HG03097 (cell line): ENCODE measurements around the gene RIMBP3B.
"Not testable (repeated sequence)": the region's sequence is repeated elsewhere in the genome, so short reads cannot be mapped to it uniquely, and the experiment has no call there.

Experiments
- ATAC-seq: cut with Tn5 transposase; IDR thresholded peaks from one replicate; pipeline ENCODE4 v1.9.1; 2021; ENCODE audit not compliant: unreplicated experiment, low FRiP score

Gene RIMBP3B

DNA sequence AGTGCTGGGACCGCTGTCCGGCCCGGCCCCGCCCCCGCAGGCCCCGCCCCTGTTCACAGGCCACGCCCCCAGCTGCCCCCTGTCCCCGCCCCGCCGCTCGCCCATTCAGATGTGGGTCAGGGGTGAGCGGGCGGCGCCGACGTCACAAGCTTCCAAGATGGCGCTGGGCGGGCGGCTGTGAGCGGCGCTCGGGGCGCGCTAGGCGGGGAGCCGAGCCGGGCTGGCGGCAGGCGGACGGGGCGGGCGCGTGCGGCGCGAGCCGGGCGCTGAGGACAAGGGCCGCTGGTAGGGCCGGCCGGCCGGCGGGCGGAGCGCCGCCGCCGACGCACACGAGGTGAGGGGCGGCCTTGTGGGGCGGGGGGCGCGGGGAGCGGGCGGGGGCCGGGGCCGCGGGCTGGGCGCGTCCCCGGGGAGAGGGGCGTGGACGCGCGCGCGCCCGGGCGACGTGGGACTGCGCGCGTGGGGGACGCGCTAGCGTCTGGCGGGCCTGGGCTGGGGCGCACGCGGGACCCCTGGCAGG lies 33.7 kb downstream of the RIMBP3B start, which contains the start of gene HIC2:
TSS of gene HIC2 (plus strand) at position 145 of the 520 bp plus-strand sequence. CDS start 25,461 bp downstream, outside the sequence.
- peak; percentile 66 for ATAC-seq

- peak; percentile 2 for ATAC-seq
Measured at GRCh38 chr22:21417853-21418252, 34.3 kb downstream of the RIMBP3B start.

- ATAC-seq = not testable (repeated sequence)
Measured at GRCh38 chr22:21418974-21419638, 35.6 kb downstream of the RIMBP3B start.

DNA sequence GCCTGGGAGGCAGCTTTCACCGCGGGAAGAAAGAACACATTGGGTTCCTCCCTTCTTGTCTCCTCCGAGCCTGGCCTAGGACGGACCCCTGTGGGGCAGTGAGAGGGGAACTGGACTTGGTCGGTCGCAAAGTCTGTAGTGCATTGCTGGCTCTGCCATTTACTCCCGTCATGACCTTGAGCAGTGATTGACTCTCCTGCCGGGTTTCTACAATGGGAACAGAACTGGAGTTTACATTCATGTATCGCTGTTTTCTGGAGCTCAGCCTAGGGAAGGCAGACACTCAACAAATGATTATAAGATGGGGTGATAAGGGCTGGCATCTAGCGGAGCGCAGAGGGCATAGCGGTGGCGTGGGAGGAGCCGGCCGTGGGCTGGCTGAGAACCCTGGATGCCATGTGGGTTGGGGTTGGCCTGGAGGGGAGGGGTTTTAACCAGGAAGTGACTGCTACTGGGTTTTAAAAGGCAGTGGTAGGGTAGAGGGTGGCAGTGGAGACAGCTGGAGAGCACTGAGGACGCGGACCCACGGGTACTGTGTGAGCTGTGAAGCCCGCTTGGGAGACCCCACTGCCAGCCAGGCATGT lies 36.7 kb downstream of the RIMBP3B start:
- ATAC-seq = not testable (repeated sequence)

DNA sequence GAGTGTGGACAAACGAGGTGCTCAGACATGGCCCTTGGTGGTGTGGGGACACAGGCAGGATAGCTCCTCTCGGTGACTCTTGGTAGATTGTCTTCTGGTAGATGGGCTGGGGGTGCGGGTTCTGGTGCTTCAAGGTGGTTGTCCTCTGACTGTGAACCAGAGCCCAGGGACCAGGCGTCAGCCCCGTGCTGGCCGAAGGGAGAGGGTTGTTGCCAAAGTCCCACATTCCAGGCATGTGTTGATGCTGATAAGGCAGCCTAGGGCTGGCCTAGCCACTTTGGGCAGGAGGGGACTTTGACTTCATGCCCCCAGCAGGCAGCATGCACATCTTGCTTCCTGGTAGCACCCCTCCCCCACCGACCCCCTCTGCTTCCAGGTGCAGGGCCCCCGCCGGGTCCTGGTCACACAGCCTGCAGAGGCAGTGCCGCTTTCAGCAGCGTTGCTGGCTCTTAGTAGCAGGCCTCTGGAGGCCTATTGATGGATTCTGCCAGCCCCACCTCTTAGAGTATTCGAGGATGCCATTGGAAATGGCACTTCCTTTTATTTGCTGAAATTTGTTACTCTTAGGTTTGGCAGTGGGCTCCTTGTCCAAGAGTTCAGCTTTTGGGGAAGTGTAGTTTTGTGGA lies 40.6 kb downstream of the RIMBP3B start:
- ATAC-seq = not testable (repeated sequence)

DNA sequence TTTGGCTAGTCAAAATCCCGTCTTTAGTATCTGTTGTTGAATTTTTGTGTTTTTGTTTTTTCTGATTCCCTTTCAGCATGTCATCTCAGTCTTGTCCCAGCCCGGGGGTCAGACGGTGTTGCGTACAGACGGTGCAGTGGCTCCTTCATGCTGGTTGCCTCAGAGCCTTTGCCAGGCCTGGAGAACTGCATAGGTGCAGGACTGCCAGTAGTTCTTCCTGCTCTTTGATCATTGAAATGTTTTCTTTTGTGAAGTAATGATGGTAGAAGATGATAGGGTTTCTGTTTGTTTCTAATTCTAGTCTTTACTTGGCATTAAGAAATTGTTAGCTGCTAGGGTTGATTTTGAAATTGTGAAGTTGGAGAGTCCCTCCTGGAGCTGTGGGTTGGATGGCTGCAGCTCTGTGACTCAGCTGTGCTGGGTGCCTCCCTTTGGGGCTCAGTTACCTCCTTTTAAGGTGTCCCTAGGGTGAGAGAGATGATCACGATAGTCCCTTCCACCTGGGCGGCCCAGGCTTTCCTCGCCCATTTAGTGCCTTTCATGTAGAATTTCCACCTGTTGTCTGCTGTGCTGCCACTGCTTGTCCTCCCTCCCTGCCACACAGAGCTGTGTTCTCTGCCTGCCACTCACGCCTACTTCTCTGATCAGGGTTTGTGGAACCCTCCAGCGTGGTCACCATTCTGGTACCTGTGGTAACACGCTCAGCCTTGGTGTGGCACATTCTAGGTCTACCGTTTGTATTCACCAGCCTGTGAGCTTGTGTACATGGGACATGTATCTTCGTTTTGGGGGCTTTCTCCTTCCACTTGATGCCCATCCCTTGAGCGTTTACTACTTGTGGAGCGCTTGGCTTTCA lies 51.1 kb downstream of the RIMBP3B start:
- ATAC-seq = not testable (repeated sequence)

DNA sequence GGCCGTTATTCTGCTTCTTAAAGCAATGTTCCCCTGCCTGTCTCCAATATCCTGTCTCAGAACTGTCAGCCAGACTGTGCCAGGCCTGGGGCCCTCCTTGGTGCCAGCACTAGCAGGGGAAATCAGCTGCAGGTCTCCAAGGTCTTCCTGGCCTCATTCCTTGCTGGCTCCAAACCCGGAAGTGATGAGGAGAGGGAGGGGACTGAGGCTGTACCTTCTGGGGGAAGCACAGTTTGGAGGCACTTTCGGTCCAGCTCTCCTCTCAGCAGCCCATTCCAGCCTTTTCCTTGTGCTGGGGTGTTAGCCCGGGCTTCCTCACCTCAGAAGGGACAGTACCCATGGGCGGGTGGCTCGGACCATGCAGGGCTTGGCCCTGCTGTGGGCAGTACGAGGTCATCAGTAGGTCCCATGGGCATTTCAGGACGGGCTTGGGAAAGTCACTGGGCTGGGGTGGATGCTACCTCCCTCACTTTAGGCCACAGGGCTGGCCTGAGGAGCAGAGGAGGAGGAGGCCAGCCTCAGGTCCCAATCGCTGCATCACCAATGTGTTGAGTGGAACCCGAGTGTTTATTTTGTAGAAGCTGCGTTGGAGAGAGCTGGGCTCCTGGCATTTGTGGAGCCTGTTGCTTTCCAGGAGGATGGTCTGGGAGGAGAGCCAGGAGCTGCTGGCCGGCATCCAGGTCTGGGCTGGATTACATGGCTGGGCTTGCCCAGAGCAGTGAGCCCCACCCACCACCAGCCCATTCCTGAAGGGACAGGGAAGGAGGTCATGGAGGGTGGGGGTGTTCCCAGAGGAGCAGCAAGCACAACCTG lies 52.7 kb downstream of the RIMBP3B start:
- ATAC-seq = not testable (repeated sequence)

GRCh38 chr22:21438013-21438412 lies 54.5 kb downstream of the RIMBP3B start:
- not testable (repeated sequence) for ATAC-seq
